Measurements from ENCODE around the gene ARHGEF26.

ARHGEF26 gene

GRCh38 chr3:154113609-154114008 lies 7.6 kb upstream of the ARHGEF26 start:
- no peak overlapping the region for H3K27ac ChIP-seq (ENCODE audit: low read depth, low read length, poor library complexity, severe bottlenecking)
- H3K36me3 ChIP-seq (ENCODE audit: insufficient read depth, low read length), result no peaks in the 10 kb centered on the region
- H3K9ac ChIP-seq (ENCODE audit: low read length), result no peak overlapping the region
- no peaks in the 10 kb centered on the region for H3K9me2 ChIP-seq (ENCODE audit: low read depth, low read length)
- no peaks in the 10 kb centered on the region for H3K4me1 ChIP-seq (ENCODE audit: insufficient read depth, low read length, severe bottlenecking)
- no peak overlapping the region for H2AFZ ChIP-seq (ENCODE audit: low read length)
- H3K9me3 ChIP-seq (ENCODE audit: low read length), result no peaks in the 10 kb centered on the region
- H3F3A ChIP-seq (ENCODE audit: insufficient read depth, low read length), result no peaks in the 10 kb centered on the region
- no peaks in the 10 kb centered on the region for H4K20me1 ChIP-seq (ENCODE audit: insufficient read depth, low read length)
- no peaks in the 10 kb centered on the region for H3K27me3 ChIP-seq (ENCODE audit: insufficient read depth, low read length)
- no peak overlapping the region for H3K4me2 ChIP-seq (ENCODE audit: low read length)
- H3K79me2 ChIP-seq (ENCODE audit: insufficient read depth, low read length), result no peaks in the 10 kb centered on the region
- TF ChIP-seq EZH2 (IDR thresholded peaks at IDR 0.05; ENCODE audit: borderline replicate concordance, low read length), result no peak
- TF ChIP-seq CTCF (IDR thresholded peaks at IDR 0.05; ENCODE audit: low read length), result no peak
- H3K4me3 ChIP-seq (ENCODE audit: low read depth, low read length, poor library complexity, severe bottlenecking), result no peak overlapping the region

- Histone ChIP-seq H3K9me2 (ENCODE audit: low read depth, low read length) (no peaks in the 10 kb centered on the region), H3K27ac (ENCODE audit: low read depth, low read length, poor library complexity, severe bottlenecking) (no peak overlapping the region), H3K4me2 (ENCODE audit: low read length) (no peak overlapping the region), H3K27me3 (ENCODE audit: insufficient read depth, low read length) (no peaks in the 10 kb centered on the region), H3K9ac (ENCODE audit: low read length) (no peak overlapping the region), H3F3A (ENCODE audit: insufficient read depth, low read length) (no peaks in the 10 kb centered on the region), H3K4me3 (ENCODE audit: low read depth, low read length, poor library complexity, severe bottlenecking) (no peak overlapping the region), H3K36me3 (ENCODE audit: insufficient read depth, low read length) (no peaks in the 10 kb centered on the region), H2AFZ (ENCODE audit: low read length) (no peak overlapping the region), H4K20me1 (ENCODE audit: insufficient read depth, low read length) (no peaks in the 10 kb centered on the region), H3K4me1 (ENCODE audit: insufficient read depth, low read length, severe bottlenecking) (no peaks in the 10 kb centered on the region), H3K9me3 (ENCODE audit: low read length) (no peaks in the 10 kb centered on the region), H3K79me2 (ENCODE audit: insufficient read depth, low read length) (no peaks in the 10 kb centered on the region)
- no peak for TF ChIP-seq CTCF (IDR thresholded peaks at IDR 0.05; ENCODE audit: low read length)
- TF ChIP-seq EZH2 (IDR thresholded peaks at IDR 0.05; ENCODE audit: borderline replicate concordance, low read length), result no peak
Observed at GRCh38 chr3:154115332-154115731, 5.9 kb upstream of the ARHGEF26 start.

- no peak overlapping the region for H3K4me3 ChIP-seq (ENCODE audit: low read depth, low read length, poor library complexity, severe bottlenecking)
- no peak for TF ChIP-seq CTCF (IDR thresholded peaks at IDR 0.05; ENCODE audit: low read length)
- no peak for TF ChIP-seq EZH2 (IDR thresholded peaks at IDR 0.05; ENCODE audit: borderline replicate concordance, low read length)
Observed at GRCh38 chr3:154119951-154120350, 1.2 kb upstream of the ARHGEF26 start.

More at GRCh38 chr3:154119951-154120350, 1.2 kb upstream of the ARHGEF26 start:
- Histone ChIP-seq H3K36me3 (ENCODE audit: insufficient read depth, low read length) (no peaks in the 10 kb centered on the region), H4K20me1 (ENCODE audit: insufficient read depth, low read length) (no peaks in the 10 kb centered on the region), H3K9me3 (ENCODE audit: low read length) (no peaks in the 10 kb centered on the region), H3K9ac (ENCODE audit: low read length) (no peak overlapping the region), H3K9me2 (ENCODE audit: low read depth, low read length) (no peaks in the 10 kb centered on the region), H3K79me2 (ENCODE audit: insufficient read depth, low read length) (no peaks in the 10 kb centered on the region), H2AFZ (ENCODE audit: low read length) (no peak overlapping the region), H3K27ac (ENCODE audit: low read depth, low read length, poor library complexity, severe bottlenecking) (no peak overlapping the region), H3K4me2 (ENCODE audit: low read length) (no peak overlapping the region), H3F3A (ENCODE audit: insufficient read depth, low read length) (no peaks in the 10 kb centered on the region), H3K27me3 (ENCODE audit: insufficient read depth, low read length) (no peaks in the 10 kb centered on the region), H3K4me1 (ENCODE audit: insufficient read depth, low read length, severe bottlenecking) (no peaks in the 10 kb centered on the region)

Measured in OCI-LY1 (cell line).